ENCODE results near the gene LCORL. TPM values are rescaled to one million over a fixed set of nuclear protein-coding genes. Genes with fewer than 3 reads are reported as not detected.
A peak's percentile ranks its signal among the peaks of the same experiment; 100 is the strongest.

LCORL gene
- total RNA-seq, 4 donors from 2014 or later = 20.6 to 103 (median 64.1) TPM

DNA sequence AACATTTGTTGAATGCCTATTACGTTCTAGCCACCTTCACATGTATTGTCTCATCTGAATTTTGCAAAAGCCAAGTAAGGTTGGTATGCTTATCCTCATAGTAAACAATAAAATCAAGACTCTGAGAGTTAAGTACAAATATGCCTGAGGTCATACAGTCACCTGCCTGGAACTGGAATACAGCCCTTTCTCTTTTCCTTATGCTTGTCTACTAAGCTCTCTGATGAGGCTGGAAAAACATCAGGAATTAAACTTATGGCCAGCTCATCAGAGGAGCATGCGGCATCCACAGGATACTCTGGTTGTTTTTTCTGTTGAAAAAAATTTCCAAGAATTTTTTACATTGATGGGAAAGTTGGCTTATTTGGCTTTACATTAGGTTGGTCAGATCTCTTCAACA lies 175.3 kb downstream of the LCORL start:
- Histone ChIP-seq H3K36me3 (no peaks in the 10 kb centered on the region), H3K27me3 (no peaks in the 10 kb centered on the region), H3K27ac (no peak overlapping the region), H3K4me1 (no peaks in the 10 kb centered on the region), H3K4me3 (no peak overlapping the region), H3K9me3 (no peaks in the 10 kb centered on the region)
- DNase-seq = no peak
- TF ChIP-seq, protein P1, sequence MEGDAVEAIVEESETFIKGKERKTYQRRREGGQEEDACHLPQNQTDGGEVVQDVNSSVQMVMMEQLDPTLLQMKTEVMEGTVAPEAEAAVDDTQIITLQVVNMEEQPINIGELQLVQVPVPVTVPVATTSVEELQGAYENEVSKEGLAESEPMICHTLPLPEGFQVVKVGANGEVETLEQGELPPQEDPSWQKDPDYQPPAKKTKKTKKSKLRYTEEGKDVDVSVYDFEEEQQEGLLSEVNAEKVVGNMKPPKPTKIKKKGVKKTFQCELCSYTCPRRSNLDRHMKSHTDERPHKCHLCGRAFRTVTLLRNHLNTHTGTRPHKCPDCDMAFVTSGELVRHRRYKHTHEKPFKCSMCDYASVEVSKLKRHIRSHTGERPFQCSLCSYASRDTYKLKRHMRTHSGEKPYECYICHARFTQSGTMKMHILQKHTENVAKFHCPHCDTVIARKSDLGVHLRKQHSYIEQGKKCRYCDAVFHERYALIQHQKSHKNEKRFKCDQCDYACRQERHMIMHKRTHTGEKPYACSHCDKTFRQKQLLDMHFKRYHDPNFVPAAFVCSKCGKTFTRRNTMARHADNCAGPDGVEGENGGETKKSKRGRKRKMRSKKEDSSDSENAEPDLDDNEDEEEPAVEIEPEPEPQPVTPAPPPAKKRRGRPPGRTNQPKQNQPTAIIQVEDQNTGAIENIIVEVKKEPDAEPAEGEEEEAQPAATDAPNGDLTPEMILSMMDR (IDR thresholded peaks at IDR 0.05) = no peak
- TF ChIP-seq POLR2A (IDR thresholded peaks at IDR 0.05) = no peak

DNA sequence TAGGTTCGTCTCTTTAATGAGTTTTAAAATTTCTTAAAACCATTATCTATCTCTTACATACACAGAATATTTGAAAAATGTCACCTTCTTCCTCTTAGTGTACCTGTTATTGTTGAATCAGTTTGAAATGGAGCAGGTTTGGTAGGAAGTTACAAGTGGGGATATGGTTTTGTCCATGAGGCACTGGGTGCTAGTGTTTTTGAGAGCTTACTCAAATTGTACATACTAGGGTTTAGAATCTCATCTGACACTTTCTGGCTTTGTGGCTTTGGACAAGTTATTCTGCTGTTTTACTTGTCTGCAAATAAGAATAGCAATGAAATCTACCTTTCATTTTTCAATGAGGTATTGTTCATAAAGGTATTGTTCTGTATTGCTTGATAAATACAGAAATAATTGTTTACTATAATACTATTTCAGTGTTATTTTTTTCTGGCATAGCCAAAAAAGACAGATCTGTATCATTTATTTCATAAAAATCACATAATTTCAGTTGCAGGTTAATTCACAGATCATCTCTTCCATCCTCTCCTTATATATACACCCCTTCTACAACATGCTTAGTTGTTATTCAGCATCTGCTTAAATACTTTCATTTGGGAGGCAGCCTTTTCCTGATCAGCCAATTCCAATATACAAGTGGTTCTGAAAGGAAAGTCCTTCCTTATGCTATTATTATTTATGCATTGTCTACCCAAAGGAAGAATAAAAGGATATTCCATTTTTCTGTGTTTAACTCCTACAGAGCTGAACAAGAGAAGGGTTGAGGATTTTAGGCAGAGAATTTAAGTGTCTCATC lies 197.5 kb downstream of the LCORL start:
- TF ChIP-seq, protein P1 (IDR thresholded peaks at IDR 0.05) = no peak
- no peak for TF ChIP-seq POLR2A (IDR thresholded peaks at IDR 0.05)

DNA sequence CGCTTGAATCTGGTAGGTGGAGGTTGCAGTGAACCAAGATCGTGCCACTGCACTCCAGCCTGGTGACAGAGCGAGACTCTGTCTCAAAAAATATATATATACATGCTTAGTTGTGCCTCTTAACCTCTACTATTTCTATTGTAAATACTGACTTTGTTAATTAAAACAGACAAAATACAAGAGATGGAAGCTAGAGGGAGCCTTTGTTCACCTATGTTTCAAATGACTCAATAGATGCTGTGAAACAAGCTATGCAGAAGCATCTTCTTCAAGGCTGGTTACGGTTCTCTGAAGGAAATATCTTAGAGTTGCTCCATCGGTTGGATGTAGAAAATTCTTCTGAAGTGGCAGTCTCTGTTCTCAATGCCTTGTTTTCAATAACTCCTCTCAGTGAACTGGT lies 204.5 kb downstream of the LCORL start:
- no peaks in the 10 kb centered on the region for H3K4me1 ChIP-seq
- no peaks in the 10 kb centered on the region for H3K36me3 ChIP-seq
- DNase-seq = no peak
- TF ChIP-seq, protein P1 (IDR thresholded peaks at IDR 0.05) = peak in 4 of 6 experiments; percentile 50 to 77 (median 72)
- no peak for TF ChIP-seq POLR2A (IDR thresholded peaks at IDR 0.05)
- H3K27ac ChIP-seq = no peak overlapping the region
- no peaks in the 10 kb centered on the region for H3K27me3 ChIP-seq
- no peaks in the 10 kb centered on the region for H3K9me3 ChIP-seq
- no peak overlapping the region for H3K4me3 ChIP-seq

More for the DNA sequence above, 197.5 kb downstream of the LCORL start:
- Histone ChIP-seq H3K9me3 (no peaks in the 10 kb centered on the region), H3K36me3 (no peaks in the 10 kb centered on the region), H3K27ac (no peak overlapping the region), H3K27me3 (no peaks in the 10 kb centered on the region), H3K4me3 (no peak overlapping the region), H3K4me1 (no peaks in the 10 kb centered on the region)
- no peak for DNase-seq

DNA sequence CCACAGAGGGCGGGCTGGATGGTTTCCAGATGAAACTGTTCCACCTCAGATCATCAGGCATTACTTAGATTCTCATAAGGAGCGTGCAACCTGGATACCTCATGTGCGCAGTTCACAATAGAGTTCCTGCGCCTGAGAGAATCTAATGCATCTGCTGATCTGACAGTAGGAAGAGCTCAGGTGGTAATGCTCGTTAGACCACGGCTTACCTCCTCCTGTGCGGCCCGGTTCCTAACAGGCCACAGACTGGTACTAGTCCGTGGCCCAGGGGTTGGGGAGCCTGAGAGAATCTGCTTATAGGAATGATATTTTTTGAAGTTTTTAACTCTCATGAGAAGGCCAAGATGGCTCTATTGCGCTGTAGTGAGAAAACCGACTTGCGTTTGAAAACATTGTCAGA lies 205.4 kb downstream of the LCORL start:
- Histone ChIP-seq H3K27ac (no peak overlapping the region), H3K9me3 (no peaks in the 10 kb centered on the region), H3K4me3 (no peak overlapping the region), H3K36me3 (no peaks in the 10 kb centered on the region), H3K27me3 (no peaks in the 10 kb centered on the region), H3K4me1 (peaks cover 0 to 4% (median 2%) of the 10 kb centered on the region in 4 donors)
- TF ChIP-seq, protein P1 (IDR thresholded peaks at IDR 0.05) = no peak
- no peak for TF ChIP-seq POLR2A (IDR thresholded peaks at IDR 0.05)
- DNase-seq = no peak

DNA sequence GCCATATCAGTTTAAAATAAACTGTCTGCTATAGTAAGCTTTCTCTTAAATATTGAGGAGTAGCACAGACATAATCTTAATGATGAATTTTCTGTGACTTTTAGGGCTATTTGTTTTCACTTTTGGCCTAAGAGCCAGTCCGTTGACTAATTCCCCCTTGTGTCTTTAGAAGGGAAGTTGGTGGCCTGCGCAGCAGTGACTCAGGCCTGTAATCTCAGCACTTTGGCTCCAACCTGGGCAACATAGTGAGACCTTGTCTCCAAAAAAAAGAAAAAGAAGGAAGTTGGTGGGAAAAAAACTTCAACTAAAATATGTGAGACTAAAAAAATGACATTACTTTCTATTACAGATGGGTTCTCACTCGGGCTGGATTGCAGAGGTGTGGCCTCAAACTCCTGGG lies 207.4 kb downstream of the LCORL start:
- peaks cover 0 to 12% (median 6%) of the 10 kb centered on the region in 4 donors for H3K4me1 ChIP-seq
- H3K9me3 ChIP-seq = no peaks in the 10 kb centered on the region
- H3K27ac ChIP-seq = no peak overlapping the region
- no peak overlapping the region for H3K4me3 ChIP-seq
- H3K27me3 ChIP-seq = no peaks in the 10 kb centered on the region
- TF ChIP-seq, protein P1 (IDR thresholded peaks at IDR 0.05) = no peak
- TF ChIP-seq POLR2A (IDR thresholded peaks at IDR 0.05) = no peak
- H3K36me3 ChIP-seq = no peaks in the 10 kb centered on the region
- DNase-seq = no peak

All from Peyer's patch (tissue), 4 donors.